Activated CD8-positive, alpha-beta T cell treated with anti-CD3 and anti-CD28 coated beads for 36 hours (primary cell): ENCODE data around the gene GRPEL1. TPM values are rescaled to one million over a fixed set of nuclear protein-coding genes. Genes with fewer than 3 reads are reported as not detected.

Experiments
- ATAC-seq: fragments of 200-7000 bp; cut with Tn5 transposase; one replicate; pipeline ENCODE4 v1.10.0; 2021; ENCODE audit warnings: mild to moderate bottlenecking, moderate library complexity
- CTCF ChIA-PET: fragments of 350-600 bp; sonication (Branson Sonifier 250); formaldehyde crosslinking; loops from one replicate; lab custom pipeline; 2021; ENCODE audit warnings: antibody characterized with exemption; lab: Charles Lee
- POLR2A ChIA-PET: fragments of 350-600 bp; sonication (Branson Sonifier 250); formaldehyde crosslinking; loops from one replicate; lab custom pipeline; 2021; ENCODE audit warnings: antibody characterized with exemption; lab: Charles Lee
- DNase-seq: peaks from one replicate; pipeline ENCODE4 v3.0.0-alpha.2; 2020
- H3K27ac Mint-ChIP-seq: one replicate; pipeline ENCODE4 v1.8.0; 2021; ENCODE audit warnings: mild to moderate bottlenecking, mixed read lengths
- H3K27me3 Mint-ChIP-seq: one replicate; pipeline ENCODE4 v1.8.0; 2021; ENCODE audit warnings: mixed read lengths
- H3K36me3 Mint-ChIP-seq: one replicate; pipeline ENCODE4 v1.8.0; 2021; ENCODE audit warnings: low read depth, mixed read lengths
- H3K4me1 Mint-ChIP-seq: one replicate; pipeline ENCODE4 v1.8.0; 2021; ENCODE audit warnings: low read depth, mixed read lengths
- H3K4me3 Mint-ChIP-seq: one replicate; pipeline ENCODE4 v1.8.0; 2021; ENCODE audit warnings: mild to moderate bottlenecking, moderate library complexity, mixed read lengths
- H3K9me3 Mint-ChIP-seq: one replicate; pipeline ENCODE4 v1.8.0; 2021; ENCODE audit warnings: mixed read lengths
- intact Hi-C: fragments of 100-400 bp; cut with micrococcal nuclease; formaldehyde crosslinking; loops from one replicate; pipeline ENCODE4 v1.10.0; 2022
- total RNA-seq, 2 experiments: library from RNA; stranded (reverse); gene quantifications; one replicate each; pipeline ENCODE4 v1.2.3, GENCODE V29; 2021
- TF ChIP-seq, protein P1 (sequence below): fragments of 200-600 bp; IDR thresholded peaks from one replicate; pipeline ENCODE4 v1.8.0; 2022; ENCODE audit warnings: antibody characterized with exemption, mild to moderate bottlenecking

GRPEL1 gene
- total RNA-seq, 2 experiments from 2014 or later = 82.4 to 84.5 TPM

DNA sequence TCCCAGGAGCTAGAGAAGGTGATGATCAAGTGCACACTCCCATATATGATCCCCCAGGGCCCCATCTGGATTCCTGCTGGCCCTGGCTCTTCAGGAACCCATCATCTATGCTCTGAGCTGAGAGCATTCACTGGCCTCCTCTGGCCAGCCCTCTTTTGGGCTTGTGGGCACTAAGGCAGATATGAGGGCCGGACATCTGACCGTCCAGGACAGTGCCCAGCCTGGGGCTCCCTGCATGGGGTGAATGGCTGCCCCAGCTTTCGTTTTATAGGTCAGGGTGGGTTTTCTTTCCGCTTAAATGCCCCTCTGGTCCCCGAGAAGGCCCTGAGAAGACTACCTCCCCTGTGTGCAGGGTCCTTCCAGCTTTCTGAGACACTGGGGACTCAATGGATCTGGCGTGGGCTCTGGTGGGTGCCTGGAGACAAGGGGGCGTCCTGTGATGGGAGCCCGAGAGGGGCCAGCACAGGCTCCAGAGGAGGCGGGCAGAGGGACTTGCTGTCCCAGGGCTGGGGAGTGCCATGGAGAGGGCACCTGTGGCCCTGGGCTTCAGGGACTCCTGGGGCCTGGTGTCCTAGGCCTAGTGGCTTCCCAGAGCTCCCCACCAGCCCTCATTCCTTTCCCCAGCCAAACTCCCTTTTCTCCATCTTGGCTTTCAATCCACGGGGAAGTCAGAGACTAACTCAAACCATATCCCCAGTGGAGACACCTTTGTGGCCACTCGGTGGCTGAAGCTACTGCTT is 39.5 kb upstream of the GRPEL1 start:
- no peak for ATAC-seq
- no peaks in the 10 kb centered on the region for H3K9me3 Mint-ChIP-seq
- ChIA-PET CTCF (interaction anchor here (0.9 to 1.4 kb wide), 2 partner anchors 26 to 36 kb away, joined by 3 read pairs; no protein-coding TSS in a partner anchor), POLR2A (no interaction called here)
- H3K36me3 Mint-ChIP-seq = no peaks in the 10 kb centered on the region
- H3K27me3 Mint-ChIP-seq = no peaks in the 10 kb centered on the region
- intact Hi-C loops = no loop called here
- H3K4me1 Mint-ChIP-seq = peaks cover 4% of the 10 kb centered on the region
- H3K27ac Mint-ChIP-seq = no peak overlapping the region
- H3K4me3 Mint-ChIP-seq = no peak overlapping the region
- TF ChIP-seq, protein P1, sequence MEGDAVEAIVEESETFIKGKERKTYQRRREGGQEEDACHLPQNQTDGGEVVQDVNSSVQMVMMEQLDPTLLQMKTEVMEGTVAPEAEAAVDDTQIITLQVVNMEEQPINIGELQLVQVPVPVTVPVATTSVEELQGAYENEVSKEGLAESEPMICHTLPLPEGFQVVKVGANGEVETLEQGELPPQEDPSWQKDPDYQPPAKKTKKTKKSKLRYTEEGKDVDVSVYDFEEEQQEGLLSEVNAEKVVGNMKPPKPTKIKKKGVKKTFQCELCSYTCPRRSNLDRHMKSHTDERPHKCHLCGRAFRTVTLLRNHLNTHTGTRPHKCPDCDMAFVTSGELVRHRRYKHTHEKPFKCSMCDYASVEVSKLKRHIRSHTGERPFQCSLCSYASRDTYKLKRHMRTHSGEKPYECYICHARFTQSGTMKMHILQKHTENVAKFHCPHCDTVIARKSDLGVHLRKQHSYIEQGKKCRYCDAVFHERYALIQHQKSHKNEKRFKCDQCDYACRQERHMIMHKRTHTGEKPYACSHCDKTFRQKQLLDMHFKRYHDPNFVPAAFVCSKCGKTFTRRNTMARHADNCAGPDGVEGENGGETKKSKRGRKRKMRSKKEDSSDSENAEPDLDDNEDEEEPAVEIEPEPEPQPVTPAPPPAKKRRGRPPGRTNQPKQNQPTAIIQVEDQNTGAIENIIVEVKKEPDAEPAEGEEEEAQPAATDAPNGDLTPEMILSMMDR = no peak
- no peak for DNase-seq

DNA sequence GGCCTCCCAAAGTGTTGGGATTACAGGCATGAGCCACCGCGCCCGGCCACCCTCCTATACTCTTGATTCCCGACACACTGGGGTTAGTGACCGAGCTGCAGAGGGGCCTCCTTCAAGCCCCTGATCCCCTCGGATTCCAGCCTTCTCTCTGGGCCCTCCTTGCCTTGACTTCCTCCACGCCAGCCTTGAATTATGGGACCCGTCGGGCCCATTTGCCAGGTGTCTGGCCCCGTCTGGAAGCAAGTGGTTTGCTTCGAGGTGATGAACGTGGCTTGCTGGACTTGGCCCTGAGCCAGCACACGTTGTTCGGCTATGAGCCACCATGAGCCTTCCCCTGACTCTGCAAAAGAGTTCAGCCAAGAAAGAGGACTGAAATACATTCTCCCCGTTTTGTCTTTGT is 37.4 kb upstream of the GRPEL1 start:
- H3K27me3 Mint-ChIP-seq = no peaks in the 10 kb centered on the region
- H3K4me3 Mint-ChIP-seq = no peak overlapping the region
- intact Hi-C loops = no loop called here
- TF ChIP-seq, protein P1 = no peak
- no peak for ATAC-seq
- no peak overlapping the region for H3K27ac Mint-ChIP-seq
- no peak for DNase-seq
- peaks cover 10% of the 10 kb centered on the region for H3K4me1 Mint-ChIP-seq
- CTCF ChIA-PET = interaction anchor here (2.7 kb wide), 1 partner anchor 35 kb away, joined by 9 read pairs; no protein-coding TSS in a partner anchor
- no peaks in the 10 kb centered on the region for H3K36me3 Mint-ChIP-seq
- H3K9me3 Mint-ChIP-seq = no peaks in the 10 kb centered on the region
- POLR2A ChIA-PET = no interaction called here

DNA sequence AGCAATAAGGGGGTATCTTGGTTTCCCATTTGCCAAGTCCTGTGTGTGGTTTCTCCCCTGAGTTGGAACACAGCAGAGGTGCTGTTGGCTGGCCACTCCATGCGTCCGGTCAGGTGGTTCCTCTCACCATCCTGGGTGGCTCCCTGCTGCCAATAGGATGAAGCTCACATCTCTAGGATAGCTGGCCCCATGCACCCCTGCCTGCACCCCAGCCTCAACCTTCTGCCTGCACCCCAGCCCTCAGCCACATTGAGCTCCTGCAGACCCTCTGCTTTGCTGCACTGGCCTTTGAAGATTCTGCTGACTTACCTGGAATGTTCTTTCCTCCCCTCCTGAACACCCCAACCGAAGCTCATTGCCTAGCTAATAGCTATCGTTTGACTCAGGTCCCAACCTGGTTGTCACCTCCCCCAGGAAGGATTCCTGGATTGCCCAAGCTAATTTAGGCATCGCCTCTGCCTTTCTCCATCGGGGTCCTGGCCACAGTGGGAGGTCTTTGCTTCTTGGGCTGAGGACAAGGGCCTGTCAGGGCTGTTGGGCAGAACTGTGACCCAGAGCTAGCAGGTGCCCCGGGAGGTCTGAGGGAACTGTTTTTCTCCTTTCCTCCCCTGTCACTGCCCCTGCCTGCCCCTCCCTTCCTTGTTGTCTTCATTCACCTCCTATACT is 36.6 kb upstream of the GRPEL1 start:
- TF ChIP-seq, protein P1 = no peak
- H3K4me1 Mint-ChIP-seq = peaks cover 10% of the 10 kb centered on the region
- DNase-seq (no peak), ATAC-seq (no peak)
- POLR2A ChIA-PET = interaction anchor here (1.1 to 1.4 kb wide), 2 partner anchors 35 to 37 kb away, joined by 3 to 4 read pairs; partner anchors contain the start of gene GRPEL1
- H3K9me3 Mint-ChIP-seq = no peaks in the 10 kb centered on the region
- no peak overlapping the region for H3K4me3 Mint-ChIP-seq
- no peaks in the 10 kb centered on the region for H3K36me3 Mint-ChIP-seq
- no peak overlapping the region for H3K27ac Mint-ChIP-seq
- intact Hi-C loops = no loop called here
- no peaks in the 10 kb centered on the region for H3K27me3 Mint-ChIP-seq
- CTCF ChIA-PET = interaction anchor here (1.2 to 2.7 kb wide), 3 partner anchors 34 to 90 kb away, joined by 3 to 9 read pairs (median 5); partner anchors contain the start of gene GRPEL1

DNA sequence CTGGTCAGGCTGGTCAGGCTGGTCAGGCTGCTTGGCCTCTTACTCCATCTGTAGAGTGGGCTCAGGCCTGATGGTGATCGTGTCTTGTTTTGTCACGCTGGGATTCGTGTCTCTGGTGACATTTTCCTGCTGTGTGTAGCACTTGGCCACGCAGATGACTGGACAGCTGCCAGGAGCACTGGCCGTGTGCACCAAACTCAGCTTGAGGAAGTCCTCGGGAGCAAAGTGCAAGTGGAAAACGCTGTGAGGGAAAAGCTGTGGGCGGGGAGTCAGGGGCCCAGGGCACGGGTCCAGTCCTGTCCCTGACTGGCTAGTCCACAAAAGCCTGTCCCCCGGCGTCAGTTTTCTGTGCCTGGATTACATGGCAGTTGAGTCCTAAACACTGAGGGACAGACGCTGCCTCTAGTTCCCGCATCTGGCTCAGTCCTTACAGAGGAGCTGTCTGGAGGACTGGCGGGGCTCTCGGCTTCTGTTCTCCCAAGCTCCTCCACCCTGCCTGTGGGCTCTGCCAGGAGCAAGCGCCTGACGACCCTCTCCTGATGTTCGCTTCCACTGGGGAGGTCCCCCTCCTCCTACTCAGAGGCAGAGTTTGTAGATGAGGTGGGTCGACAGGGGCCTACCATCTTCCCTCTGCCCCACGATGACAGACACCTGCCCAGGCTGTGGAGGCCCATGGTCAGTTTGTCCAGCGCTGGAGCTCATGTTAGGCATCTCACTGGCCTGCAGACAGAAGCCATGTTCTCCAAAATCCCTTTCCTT is 35.9 kb upstream of the GRPEL1 start:
- TF ChIP-seq, protein P1 = no peak

More for the DNA sequence above, 35.9 kb upstream of the GRPEL1 start:
- ATAC-seq = no peak
- Mint-ChIP-seq H3K9me3 (no peaks in the 10 kb centered on the region), H3K4me1 (peaks cover 10% of the 10 kb centered on the region), H3K4me3 (peak overlapping the region; percentile 86), H3K27me3 (no peaks in the 10 kb centered on the region), H3K27ac (no peak overlapping the region), H3K36me3 (no peaks in the 10 kb centered on the region)
- peak; percentile 12 for DNase-seq
- intact Hi-C loops = no loop called here
- ChIA-PET POLR2A (interaction anchor here (0.6 to 1.4 kb wide), 3 partner anchors 17 to 36 kb away, joined by 3 to 4 read pairs (median 3); partner anchors contain the start of gene GRPEL1), CTCF (interaction anchor here (1.2 to 3.2 kb wide), 6 partner anchors 8 to 90 kb away, joined by 3 to 30 read pairs (median 4); partner anchors contain the start of gene GRPEL1)
